HG02852 (cell line): ENCODE data around the gene ZMYND8.

Experiments used
- ATAC-seq: cut with Tn5 transposase; IDR thresholded peaks from one replicate; pipeline ENCODE4 v1.9.1; 2021; ENCODE audit warnings: mild to moderate bottlenecking, moderate library complexity; ENCODE audit not compliant: unreplicated experiment

The ZMYND8 gene

DNA sequence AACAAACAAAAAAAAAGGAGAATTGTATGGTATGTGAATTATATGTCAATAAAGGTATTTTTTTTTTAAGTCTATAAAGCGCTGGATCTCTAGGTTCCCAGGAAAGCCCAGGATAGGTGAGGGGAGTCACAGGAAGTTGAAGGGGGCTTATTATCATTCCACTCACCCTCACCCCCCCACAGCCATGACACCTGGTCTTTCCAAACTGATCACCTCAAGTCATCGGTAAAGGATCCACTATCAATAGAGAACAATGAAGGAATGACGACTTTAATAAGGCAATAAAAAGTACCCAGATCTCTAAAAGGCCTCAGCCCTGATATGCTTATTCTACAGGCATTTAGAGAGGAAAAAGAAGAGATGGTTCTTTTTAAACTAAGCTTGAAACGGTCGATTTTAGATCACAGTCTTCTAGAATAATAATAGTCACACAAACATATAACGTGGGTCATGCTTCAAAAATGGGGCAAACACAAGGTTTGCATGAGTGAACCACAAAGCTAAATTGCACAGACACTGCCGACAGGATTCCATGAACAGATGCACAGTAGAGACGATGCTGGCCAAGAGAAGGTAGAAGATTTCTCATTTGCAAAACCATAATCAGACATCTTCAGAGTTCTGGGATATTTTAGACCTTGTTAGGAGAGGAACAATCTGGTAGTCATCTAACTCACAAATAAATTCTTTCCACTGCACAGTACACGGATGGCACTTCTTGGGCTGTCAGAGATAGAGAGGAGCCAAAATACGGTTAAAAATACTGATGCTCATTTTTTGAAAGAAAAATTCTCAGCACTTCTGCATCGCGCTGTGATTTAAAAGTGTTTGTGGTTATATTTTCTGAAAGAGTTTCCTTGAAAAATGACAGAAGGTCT, 21.0 kb downstream of the ZMYND8 start:
- no peak for ATAC-seq

- ATAC-seq, result no peak
Observed at GRCh38 chr20:47334022-47334551, 22.4 kb downstream of the ZMYND8 start.

GRCh38 chr20:47332381-47333206, 23.9 kb downstream of the ZMYND8 start:
- no peak for ATAC-seq

DNA sequence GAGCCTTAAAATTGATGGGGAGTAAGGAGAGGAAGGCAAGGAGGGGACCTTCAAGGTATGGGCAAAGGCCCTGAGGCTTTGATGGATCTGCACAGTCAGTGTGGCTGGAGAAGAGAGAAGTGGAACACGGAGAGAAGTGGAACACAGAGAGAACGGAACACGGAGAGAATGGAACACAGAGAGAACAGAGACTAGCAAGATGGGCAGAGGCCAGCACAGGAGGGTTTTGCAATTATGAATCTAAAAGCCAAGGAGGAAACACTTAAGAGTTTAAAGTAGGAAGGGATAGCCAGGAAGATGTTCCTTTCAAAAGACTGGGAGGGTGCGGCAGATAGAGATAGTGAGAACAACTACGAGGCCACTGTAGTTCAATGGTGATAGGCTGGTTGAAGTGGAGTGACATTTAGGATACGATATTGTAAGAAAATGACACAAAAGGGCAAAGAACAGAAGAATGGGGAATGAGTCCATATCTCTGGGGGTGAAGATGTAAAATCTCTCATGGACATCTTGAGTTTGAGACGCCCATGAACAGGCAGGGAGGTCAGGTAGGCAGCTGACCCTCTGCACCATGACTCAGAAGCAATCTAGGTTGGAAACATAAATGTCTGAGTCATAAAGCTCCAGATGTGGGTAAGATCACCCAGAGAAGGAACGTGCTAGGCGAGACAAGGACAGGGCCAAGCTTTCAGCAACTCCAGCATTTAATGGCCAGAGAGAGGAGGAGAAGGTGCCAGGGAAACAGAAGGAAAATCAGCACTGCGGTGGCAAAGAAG, 25.4 kb downstream of the ZMYND8 start:
- no peak for ATAC-seq

- ATAC-seq, result no peak
Observed at GRCh38 chr20:47330071-47330470, 26.4 kb downstream of the ZMYND8 start.

DNA sequence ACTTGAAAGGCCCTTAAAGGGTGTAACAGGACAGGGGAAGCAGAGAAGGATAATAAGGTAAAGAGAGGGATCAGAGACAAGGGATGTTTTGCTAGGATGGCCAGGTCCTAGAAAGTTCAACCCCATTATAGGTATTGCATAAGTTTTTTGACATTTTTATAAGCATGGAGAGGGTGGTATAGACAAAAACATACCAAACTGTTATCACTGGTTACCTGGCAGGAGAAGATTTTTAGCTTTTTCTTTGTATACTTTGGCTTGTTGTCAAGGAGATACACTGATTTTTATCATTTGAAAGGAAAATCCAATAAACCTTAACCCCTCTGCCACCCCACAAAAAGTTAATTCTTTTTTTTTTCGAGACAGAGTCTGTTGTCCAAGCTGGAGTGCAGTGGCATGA, 28.4 kb downstream of the ZMYND8 start:
- no peak for ATAC-seq

GRCh38 chr20:47327711-47328110, 28.8 kb downstream of the ZMYND8 start:
- no peak for ATAC-seq

DNA sequence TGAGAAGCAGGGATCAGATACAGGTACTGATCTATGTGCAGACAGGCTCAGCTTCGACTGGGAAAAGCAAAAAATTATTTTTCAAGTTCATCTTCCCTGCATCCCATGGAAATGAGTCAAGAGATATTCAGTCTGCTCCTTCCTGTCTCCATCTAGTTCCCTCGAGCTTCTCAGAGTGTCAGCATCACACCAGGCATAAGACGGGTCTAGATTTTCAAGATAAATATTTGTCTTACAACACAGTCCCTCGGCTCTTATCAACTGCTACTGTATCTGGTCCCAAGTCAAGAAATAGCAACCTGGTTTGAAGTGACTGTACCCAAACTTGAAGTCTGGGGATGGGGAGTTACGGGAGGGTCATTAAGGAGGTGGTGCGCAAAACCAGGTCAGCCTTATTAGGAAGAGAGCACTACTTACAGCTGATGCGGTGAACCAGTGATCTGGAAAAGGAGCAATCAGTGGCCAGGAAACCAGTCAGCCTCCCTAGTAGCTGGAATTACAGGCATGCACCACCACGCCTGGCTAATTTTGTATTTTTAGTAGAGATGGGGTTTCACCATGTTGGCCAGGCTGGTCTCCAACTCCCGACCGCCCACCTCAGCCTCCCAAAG, 29.7 kb downstream of the ZMYND8 start:
- no peak for ATAC-seq

GRCh38 chr20:47325242-47325641, 31.3 kb downstream of the ZMYND8 start:
- ATAC-seq, result no peak

- no peak for ATAC-seq
Observed at GRCh38 chr20:47320990-47321805, 35.3 kb downstream of the ZMYND8 start.

GRCh38 chr20:47319517-47320252, 36.8 kb downstream of the ZMYND8 start:
- ATAC-seq, result no peak

DNA sequence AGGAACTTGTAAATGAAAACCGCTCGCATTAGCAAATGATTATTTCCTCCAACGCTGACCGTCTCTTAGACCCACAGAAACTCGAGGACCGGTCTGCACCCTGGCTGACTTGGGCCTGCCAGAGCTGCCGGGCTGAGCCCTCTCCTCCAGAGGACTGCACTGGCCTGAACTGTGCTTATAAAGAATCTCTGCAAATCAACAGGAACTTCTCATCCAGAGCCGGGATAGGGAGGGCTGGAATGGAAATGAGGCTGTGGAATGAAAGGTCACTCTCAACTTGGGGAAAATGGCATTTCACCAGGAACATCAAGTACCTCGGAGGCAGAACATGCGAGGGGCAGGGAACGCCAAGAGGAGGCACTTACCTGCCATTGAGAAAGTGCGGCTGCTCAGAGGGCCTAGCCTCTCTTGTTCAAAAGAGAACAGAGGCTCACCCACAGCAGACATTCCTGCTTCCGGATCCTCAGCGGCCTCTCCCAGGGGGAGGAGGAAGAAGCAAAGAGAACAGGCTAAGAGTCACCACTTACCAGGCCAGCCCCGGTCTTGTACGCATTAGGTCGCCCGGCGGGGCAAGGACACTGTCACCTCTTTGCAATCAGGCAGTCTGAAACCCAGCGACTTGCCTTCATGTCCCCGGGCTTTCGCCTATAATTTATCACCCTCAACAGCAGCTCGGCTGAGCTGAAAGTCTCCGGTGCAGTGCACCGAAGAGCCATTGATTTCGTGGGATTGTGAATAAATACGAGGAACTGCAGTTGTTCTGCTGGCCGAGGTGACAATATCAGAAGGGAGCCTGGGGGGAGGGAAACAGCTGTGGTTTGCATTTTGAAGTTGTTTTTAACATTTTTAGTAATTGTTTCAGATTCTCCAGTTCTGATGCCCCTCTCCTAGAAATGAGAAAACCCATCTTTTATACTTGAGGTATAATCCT, 37.6 kb downstream of the ZMYND8 start:
- no peak for ATAC-seq

GRCh38 chr20:47318027-47318585, 38.4 kb downstream of the ZMYND8 start:
- ATAC-seq, result no peak

DNA sequence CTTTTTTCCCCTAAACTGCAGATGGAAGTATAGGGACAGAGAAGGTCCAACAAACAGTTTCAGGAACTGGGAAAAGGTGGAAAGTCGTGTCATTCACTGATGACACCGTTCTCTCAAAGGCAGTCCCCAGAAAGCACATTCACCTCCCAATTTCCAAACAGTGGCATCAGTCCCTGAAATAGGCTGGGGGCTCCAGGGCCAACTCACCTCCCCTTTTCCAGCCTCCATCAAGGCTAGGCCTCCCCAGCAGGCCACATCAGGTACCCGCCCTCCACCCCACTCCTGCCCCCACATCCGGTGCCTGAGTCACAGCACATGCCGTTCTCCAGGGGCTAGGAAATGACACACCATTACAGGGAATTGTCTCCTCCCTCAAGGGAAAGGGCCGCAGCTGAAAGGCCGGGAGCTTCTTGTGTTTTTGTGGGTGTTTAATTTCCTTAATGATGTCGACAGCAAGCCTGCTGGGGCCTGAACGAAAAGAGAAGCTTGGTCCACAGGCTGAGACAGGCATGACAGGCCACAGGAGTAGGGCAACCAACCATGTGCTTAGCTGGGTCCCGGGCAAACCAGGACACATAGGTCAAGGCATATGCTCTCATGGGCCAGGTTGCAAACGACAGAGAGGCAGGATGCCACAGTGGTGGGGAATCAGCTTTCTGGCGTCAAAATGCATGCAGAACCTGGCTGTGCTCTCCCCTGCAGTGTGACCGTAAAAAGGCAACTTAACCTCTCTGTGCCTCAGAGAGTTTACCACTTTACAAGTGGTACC, 39.2 kb downstream of the ZMYND8 start:
- no peak for ATAC-seq

DNA sequence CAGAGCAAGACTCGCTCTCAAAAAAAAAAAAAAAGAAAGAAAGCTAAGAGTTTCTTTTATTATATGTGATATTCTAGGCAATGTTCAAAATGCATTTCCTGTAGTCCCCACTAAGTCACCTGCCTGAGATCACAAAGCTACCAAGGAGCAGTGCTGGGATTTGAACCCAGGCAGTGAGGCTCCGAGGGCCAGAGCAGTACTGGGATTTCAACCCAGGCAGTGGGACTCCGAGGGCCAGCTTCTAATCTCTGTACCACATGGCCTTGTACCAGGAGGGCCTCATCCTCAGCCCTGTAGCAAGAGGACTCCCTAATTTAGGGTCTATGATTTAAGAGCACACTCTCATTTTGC, 39.7 kb downstream of the ZMYND8 start:
- no peak for ATAC-seq

DNA sequence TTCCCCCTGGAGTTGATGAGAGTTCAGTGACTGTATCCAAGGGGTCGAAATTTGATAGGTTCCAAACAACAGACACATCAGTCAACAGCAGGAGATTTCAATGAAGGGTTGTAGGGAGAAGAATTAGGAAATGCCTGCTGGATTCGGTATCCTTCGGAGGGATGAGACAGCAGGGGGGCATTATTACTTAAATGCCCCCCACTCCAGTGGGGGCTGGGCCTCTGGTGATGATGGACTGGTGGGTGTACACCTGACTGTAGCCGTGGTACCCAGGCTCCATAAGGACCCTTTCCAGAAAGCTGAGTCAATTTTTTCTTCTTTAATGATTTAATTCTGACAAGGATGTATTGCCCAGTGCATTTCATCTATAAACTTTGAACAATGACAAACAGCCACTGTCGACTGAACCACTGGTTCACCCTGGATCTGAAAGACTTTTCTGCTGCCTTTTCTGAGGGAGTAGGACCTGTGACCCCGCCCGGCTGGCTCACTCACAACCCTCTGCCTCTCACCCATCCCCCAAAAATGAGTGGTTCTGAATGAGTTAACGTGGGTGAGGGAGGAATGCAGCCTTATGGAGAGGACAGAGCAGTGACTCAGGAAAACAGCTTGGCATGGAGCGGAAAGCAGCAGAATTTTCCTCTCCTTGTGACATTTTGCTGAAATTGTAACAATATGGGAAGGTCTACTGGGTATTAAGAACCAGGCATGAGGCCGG, 41.0 kb downstream of the ZMYND8 start:
- no peak for ATAC-seq
